ENCODE measurements around the gene MED14.

- TF ChIP-seq EZH2phosphoT487 (IDR thresholded peaks at IDR 0.05; ENCODE audit: low read depth) = no peak
- TF ChIP-seq CTCF (IDR thresholded peaks at IDR 0.05; ENCODE audit: low read depth, low read length) = no peak
These were observed 90.5 kb downstream of the MED14 start for GRCh38 chrX:40644821-40645358.

Measured in OCI-LY3 (cell line).